Measurements from ENCODE around the gene ZNF212. TPM values are rescaled to one million over a fixed set of nuclear protein-coding genes. Genes with fewer than 3 reads are reported as not detected.

The ZNF212 gene
- total RNA-seq, 1 experiment from 2014 or later, result 9.6 TPM

DNA sequence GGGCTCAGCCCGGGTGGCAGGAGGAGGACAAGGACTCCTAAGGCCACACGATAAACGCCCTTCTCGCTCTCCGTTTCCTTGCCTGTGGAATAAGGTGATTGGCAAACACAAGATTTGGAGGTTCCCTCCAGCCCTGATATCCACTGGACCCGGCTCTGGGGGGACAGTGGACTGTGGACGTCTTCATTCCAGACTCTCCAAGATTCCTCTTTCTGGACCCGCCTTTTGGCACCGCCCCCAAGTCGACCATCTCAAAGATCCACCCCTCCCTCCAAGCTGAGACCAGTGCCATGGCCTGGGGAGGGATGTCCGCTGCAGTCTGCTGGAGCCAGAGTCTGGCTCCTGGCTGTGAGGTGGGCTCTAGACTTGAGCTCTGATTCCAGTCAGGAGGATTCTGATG lies 46.2 kb downstream of the ZNF212 start:
- no peak for DNase-seq (ENCODE audit: low read depth)

DNA sequence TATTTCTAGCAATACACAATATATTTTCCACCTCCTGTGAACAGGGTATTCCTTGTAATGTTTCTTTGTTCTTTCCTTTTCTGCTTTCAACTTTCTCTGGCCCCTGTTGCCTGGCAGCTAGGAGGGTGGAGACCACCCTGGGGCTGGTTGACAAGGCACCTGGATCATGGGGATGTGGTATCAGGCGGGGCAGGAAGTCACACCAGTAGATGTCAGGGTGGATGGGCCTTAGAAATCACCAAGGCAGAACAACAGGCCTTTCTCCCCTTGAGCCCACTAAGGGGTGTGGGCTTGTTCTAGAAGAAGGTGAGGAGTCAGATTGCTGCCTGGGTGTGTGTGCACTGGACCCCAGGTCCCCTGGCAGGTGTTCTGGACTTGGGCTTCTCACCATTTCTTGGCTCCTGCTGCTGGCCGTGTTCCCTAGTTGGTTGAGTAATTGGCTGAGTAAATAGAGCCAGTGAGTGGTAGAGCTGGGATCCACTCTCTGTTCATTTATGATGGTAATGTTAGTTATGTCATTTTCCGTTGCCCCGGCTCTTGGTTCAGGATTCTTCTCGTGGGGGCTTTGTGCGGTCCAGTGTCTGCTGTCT lies 47.5 kb downstream of the ZNF212 start:
- no peak for DNase-seq (ENCODE audit: low read depth)

DNA sequence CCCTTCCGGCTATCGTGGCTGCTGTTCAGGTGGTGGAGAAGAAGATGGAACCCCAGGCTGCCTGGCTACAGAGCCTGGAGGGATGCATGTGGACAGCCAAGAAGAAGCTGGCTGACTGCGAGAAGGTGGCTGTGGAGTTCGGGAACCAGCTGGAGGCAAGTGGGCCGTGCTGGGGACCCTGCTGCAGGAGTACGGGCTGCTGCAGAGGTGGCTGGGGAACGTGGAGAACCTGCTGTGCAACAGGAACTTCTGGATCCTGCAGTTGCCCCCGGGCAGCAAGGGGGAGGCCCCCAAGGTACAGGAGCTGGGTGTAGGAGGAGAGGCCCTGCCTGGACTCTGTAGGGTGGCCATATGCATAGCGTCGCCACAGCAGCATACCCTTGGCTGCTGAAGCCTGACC lies 48.2 kb downstream of the ZNF212 start:
- no peak for DNase-seq (ENCODE audit: low read depth)

DNA sequence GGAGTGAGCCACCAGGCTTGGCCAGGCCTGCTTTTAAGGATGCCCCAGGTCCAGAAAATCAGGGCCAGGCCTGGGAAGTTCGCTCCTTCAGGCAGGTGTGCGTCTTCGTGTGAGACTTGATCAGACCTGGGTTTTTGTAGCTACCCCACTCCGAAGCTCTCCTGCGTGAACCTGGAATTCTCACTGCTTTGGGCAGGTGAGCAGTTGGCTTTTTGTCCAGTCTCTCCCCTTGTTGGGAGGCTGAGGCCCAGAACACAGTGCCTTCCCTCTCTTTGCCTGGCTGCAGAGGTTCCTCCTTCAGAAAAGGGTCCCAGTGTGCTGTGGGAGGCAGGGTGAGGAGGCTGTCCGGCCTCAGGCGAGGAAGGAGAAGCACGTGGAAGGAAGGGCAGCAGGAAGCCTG lies 49.8 kb downstream of the ZNF212 start:
- DNase-seq (ENCODE audit: low read depth), result no peak

DNA sequence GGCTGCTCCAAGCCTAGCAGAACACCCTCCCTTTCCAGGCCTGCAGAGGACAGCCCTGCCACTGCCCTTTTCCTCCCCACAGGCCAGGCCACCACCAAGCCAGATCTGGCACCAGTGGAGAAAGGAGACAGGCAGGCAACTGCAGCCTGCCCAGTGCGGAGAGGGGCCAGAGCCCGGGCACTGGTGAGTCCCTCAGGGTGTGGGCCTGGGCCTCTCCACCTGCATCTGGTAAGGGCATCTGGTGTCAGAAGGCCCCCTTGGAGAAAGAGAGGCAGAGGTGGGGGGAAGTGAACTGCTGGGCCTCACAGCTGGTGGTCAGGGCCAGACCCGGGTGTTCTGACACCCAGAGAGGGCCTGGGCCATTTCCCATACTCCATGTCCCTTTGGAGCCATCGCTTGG lies 50.4 kb downstream of the ZNF212 start:
- DNase-seq (ENCODE audit: low read depth), result no peak

DNA sequence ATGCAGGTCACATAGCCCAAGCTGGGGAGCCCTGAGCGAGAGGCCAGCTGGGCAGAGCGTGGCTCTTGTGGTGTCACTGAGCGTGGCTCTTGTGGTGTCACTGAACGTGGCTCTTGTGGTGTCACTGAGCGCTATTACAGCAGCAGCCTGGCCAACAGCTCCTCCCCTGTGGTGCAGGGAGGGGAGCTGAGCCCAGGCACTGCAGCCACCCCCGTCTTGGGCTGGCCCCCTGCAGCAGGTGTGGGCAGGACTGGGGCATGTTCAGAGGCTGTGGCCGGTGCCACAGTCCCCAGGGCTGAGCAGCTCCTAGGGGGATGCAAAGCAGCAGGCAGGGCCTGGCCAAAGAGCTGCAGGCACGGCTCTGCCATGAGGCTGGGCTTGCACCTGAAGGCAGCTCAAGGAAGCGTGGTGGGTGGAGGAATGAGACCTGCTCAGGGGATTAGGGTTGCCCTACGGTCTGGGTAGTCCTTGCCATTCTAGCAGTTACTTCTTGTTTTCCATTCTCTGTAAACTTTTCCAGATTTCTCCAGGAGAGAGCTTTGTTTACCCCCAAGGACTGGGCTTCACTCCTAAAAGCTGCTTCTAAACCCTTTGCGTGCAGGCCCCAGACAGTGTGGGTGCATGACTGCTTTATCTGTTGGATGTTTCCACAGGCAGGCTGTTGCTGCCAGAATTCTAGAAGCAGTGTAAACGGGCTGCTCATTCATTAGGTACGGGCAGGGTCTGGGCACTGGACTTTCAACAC lies 51.8 kb downstream of the ZNF212 start:
- no peak for DNase-seq (ENCODE audit: low read depth)

DNA sequence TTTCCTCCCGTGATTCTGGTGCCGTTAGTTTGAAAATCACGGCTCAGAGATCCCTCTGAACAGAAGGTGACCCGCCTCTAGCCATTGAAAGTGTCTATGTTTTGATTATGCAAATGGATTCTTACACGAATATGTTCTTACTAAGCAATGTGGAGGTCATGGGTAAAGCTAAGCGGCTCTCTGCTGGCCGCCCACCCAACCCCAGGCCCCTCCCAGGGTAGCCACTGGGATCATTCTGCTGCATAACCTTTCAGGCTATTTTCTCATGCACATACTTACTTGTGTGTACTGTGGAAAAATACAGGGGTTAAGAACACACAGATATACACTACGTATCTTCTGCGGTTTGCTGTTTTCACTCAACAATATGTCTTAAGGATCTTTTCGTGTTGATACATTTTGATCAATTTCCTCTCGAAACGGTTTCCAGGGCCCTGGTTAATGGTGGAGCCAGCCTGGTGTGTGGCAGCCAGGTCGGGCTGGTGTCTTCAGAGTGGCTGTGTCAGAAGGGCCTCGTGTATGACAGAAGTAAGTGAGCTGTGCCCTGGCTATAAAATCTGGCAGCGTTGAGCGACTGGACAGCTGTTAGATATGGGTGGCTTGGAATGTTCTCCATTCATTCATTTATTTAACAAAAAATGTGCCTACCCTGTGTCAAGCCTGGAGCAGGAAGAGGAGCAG lies 52.5 kb downstream of the ZNF212 start:
- no peak for DNase-seq (ENCODE audit: low read depth)

DNA sequence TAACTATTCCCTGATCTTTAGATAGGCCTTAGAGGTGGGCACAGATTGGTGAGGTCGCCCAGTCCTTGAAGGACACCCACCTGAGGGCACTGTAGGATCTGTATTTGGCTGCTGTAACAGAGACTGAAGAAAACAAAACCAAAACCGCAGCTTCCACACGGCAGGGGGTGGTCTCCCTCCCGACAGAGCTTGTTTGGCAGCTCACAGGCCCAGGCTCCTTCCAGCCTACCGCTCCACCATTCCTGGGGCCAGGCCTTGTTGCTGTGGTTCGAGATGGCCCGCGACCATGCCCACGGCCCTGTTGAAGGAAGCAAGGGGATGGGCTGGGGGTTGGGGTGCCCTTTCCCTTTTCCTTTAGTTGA lies 53.0 kb downstream of the ZNF212 start:
- no peak for DNase-seq (ENCODE audit: low read depth)

DNA sequence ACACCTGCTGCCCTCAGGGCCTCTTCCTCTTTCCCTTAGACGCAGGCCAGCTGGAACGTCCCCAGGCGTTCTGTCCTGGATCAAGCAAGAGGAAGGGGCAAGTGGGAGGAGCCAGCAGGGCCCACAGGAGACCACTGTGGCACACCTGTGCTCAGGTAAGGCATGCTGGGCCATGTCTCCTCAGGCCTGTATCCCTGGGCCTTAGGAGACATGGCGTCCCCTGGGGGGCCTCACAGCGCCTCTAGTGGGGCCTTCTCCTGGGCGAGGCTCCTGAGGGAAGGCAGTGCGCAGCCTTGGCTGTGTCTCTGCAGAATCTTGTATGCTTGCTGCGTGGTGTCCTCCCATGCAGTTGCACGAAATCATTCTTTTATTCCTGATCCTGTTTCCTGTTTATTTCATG lies 53.9 kb downstream of the ZNF212 start:
- no peak for DNase-seq (ENCODE audit: low read depth)

DNA sequence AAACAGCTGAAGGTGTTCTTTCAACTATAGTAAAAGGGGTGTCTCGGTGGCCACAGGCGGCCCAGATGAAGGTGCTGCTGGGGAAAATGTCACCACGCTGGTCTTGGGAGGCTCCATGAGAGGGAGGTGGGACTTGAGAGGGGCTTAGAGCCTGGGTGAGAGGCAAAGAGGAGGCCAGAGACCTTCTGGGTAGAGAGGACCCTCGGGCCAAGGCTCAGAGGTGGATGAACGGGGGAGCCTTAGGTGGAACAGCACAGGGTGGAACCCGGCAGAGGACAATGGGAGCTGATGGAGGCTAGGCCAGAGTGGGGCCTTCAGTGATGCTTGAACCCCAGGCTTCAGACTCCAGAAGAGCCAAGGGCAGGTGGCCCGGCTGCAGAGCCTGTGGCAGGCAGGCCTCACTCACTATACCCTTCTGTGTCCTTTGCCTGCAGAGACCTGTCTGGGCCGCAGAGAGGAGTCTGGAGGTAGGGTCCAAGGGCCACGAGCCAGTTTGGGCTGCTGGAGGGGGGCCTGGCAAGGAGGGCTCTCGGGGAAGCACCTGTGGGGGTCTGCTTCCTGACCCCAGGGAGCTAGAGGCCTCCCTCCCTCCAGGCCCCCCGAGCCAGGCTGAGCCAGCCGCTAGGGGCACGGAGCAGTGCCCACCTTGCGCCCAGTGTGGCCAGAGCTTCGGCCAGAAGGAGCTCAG lies 54.6 kb downstream of the ZNF212 start:
- no peak for DNase-seq (ENCODE audit: low read depth)

DNA sequence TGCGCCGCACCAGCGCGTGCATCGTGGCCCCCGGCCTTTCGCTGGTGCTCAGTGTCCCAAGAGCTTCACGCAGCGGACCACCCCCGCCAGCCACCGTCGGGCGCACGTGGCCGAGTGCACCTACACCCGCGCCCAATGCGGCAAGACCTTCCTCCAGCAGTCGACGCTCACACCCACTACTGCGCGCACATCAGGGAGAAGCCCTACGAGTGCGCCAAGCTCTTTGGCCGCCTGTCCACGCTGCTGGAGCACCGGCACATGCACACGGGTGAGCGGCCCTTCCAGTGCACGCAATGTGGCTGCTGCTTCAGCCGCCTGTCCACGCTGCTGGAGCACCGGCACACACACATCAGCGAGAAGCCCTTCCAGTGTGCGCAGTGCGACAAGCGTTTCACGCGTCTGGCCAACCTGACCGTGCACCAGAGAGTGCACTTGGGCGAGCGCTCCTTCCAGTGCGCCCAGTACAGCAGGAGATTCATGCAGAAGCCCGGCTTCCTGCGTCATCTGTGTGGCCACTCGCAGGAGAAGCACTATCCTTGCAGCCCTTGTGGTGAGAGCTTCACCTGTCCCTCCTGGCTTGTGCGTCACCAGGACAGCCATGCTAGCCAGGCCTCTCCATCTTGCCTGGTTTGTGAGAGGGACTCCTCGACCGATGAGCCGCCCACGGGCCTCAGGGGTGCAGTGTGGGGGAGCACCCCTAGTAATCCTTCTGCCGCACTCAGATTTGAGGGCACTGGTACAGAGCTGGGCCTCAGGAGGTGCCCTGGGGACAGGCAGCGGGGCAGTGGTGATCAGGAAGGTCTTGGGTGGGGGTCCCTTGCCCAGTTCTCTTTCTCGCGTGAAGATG lies 55.4 kb downstream of the ZNF212 start:
- DNase-seq (ENCODE audit: low read depth), result no peak

DNA sequence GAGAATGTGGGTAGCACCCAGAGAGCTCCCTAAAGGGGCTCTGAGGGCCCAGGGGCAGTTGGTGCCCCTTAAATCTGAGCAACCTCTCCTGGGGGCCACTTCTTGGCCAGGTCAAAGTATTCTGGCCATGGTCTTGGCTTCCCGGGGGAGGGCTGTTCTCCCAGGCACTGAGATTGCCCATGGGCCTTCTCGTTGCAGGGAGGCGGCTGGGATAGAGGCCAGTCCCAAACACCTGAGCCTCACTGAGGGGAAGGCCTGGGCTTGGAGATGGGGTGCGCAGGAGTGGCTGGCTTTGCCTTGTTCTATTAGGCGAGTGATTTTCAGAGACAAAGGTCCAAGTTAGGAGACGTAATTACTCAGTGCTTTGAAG lies 56.0 kb downstream of the ZNF212 start:
- no peak for DNase-seq (ENCODE audit: low read depth)

DNA sequence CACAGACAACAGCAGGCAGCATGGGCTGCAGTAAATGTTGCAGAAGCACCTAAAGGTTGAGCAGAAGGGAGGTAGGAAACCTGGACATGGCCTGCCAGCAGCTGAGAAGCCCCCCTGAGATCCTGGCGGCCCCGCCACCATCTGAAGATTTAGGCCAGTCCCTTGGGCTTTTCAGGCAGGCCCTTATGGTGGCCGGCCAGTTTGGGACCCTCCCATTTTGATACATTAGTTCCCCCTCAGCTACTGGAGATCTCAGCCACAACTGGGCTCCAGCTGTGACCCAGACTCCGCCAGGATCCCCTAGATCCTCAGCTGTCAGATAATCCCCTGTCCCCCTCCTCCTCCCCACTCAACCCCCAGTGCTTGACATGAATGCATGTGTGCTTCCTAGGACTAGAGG lies 56.9 kb downstream of the ZNF212 start:
- DNase-seq (ENCODE audit: low read depth), result no peak

DNA sequence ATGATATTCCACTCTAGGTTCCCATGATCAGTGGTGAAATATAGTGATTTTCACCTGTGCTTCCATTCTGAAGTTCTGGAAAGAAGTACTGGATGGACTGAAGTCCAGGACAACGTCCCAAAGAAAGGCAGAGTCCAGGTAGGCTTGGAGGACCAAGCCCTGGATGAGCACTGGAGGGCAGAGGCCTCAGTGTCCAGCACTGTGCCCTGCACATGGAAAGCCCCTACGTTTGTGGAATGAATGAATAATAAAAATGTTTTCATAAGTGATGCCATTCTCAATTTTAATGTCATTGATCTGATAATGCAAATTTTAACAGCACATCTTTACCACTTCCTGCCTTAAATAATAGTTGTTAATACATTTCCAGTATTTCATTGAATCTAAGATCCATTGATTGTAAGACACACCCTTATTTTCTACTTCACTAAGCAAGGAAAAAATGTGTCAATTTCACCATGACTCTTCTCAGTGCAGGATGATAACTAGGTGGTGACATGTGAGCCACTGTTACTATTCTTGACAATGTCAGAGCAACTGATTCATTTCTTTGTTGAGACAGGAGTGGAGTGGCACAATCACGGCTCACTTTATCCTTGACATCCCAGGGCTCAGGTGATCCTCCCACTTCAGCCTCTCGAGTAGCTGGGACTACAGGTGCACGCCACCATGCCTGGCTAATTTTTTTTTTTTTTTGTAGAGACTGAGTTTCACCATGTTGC lies 57.7 kb downstream of the ZNF212 start:
- no peak for DNase-seq (ENCODE audit: low read depth)

DNA sequence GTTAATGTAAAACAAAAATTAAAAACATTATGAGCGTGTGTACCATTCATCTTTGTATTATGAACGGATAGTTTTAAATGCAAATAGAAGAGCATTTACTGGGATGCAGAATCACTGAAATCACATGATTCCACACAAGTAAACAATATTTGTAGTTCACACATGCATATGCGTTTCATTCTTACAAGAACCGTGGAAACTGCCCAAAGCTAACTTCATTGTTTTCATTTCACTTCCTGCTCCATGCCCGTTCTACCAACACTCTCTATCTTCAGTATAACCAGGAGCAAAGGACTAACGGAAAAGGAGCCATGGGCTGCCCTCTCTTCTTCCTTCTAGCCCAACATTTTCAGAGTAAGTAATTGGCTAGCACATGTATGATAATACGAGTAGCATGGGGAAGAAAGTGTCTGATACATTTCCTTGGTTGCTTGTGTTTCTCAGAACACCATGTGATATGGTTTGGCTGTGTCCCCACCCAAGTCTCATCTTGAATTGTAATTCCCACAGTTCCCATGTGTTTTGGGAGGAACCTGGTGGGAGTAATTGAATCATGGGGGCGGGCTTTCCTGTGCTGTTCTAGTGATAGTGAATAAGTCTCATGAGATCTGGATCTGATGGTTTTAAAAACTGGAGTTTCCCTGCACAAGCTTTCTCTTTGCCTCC lies 61.3 kb downstream of the ZNF212 start:
- DNase-seq (ENCODE audit: low read depth), result no peak

DNA sequence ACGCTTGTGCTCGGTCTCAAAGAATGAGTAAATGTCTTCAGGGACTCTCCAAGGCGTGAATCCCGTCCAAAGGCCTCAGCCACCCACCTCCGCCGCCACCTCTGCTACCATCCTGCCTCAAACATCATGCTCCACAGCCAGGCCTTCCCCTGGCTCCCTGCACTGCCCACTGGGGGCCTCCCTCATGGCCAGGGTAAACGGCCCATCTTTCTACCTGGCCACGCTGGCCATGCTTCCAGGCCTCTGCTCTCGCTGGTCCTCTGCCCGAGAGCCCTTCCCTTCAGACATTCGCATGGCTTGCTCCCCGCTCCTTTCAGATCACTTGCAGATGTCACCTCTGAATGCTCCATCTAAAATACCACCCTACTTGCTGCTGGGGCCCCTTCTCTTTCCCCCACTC lies 62.8 kb downstream of the ZNF212 start:
- DNase-seq (ENCODE audit: low read depth), result no peak

DNA sequence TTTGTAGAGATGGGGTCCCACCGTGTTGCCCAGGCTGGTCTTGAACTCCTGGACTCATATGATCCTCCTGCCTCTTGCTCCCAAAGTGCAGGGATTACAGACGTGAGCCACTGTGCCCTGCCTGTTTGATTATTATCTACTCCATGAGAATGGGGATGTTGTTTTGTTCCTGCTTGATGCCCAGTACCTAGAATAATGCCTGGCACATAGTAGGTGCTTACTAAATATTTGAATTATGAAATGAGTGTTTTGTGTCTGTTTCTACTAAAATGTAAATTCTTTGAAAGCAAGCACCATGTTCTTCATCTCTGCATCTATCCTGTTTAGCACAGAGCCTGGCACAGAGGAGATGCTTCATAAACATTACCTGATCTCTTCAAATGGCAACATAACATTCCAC lies 63.4 kb downstream of the ZNF212 start:
- no peak for DNase-seq (ENCODE audit: low read depth)

DNA sequence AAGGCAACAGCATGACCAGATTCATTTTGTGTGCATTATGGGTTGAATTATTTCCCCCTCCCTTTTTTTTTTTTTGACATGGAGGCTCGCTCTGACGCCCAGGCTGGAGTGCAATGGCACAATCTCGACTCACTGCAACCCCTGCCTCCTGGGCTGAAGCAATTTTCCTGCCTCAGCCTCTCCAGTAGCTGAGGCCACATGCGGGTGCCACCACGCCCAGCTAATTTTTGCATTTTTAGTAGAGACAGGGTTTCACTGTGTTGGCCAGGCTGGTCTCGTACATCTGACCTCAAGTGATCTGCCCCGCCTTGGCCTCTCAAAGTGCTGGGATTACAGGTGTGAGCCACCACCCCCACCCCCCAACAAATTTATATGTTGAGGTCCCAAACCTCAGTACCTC lies 64.6 kb downstream of the ZNF212 start:
- no peak for DNase-seq (ENCODE audit: low read depth)

Data from M059J (cell line).